H1 (cell line): ENCODE results near the gene ZNF407. TPM values are rescaled to one million over a fixed set of nuclear protein-coding genes. Genes with fewer than 3 reads are reported as not detected.

Source experiments
- CTCF ChIA-PET: fragments of 300-600 bp; sonication (Branson Sonifier 250); formaldehyde crosslinking; loops from one replicate; lab custom pipeline; 2021; ENCODE audit not compliant: partially characterized antibody; lab: Charles Lee
- POLR2A ChIA-PET: fragments of 300-600 bp; sonication (Branson Sonifier 250); formaldehyde crosslinking; loops from one replicate; lab custom pipeline; 2021; ENCODE audit warnings: inconsistent platforms; ENCODE audit not compliant: partially characterized antibody; lab: Charles Lee
- DNase-seq, 2 experiments: peaks; one replicate each; pipeline versions ENCODE4 v3.0.0 to v3.0.0-alpha.2; 2010 to 2022; ENCODE audit warnings: low spot score in 2 of 2, low read depth in 1 of 2, mixed read lengths in 1 of 2
- FAIRE-seq: peaks from 2 replicates; lab custom pipeline; 2011; peaks lifted over from hg19 to GRCh38; lab: Jason Lieb, UNC
- H2AFZ ChIP-seq: 2 replicates; pipeline ENCODE4 v1.8.1; 2012; ENCODE audit warnings: low read length, inconsistent platforms
- H2AK5ac ChIP-seq: 2 replicates; pipeline ENCODE4 v1.6.1; 2013; ENCODE audit warnings: low read depth, low read length
- H2BK120ac ChIP-seq: replicated peaks from 2 replicates; pipeline ENCODE3; 2013; ENCODE audit warnings: low read depth, low read length, inconsistent platforms
- H2BK12ac ChIP-seq: 2 replicates; pipeline ENCODE4 v1.6.1; 2013; ENCODE audit warnings: low read depth, low read length
- H2BK15ac ChIP-seq: 2 replicates; pipeline ENCODE4 v1.6.1; 2013; ENCODE audit warnings: low read length
- H2BK20ac ChIP-seq: 2 replicates; pipeline ENCODE4 v1.6.1; 2013; ENCODE audit warnings: low read length
- H2BK5ac ChIP-seq: 2 replicates; pipeline ENCODE4 v1.6.1; 2013; ENCODE audit warnings: low read depth, low read length
- H3K14ac ChIP-seq: 2 replicates; pipeline ENCODE4 v1.6.1; 2013; ENCODE audit warnings: inconsistent platforms; ENCODE audit not compliant: insufficient read length
- H3K18ac ChIP-seq: 2 replicates; pipeline ENCODE4 v1.6.1; 2013; ENCODE audit warnings: low read length; ENCODE audit errors: extremely low read depth
- H3K23ac ChIP-seq: 2 replicates; pipeline ENCODE4 v1.6.1; 2013; ENCODE audit warnings: inconsistent platforms; ENCODE audit not compliant: insufficient read length
- H3K23me2 ChIP-seq: 2 replicates; pipeline ENCODE4 v1.6.1; 2013; ENCODE audit warnings: low read depth, low read length
- H3K27ac ChIP-seq: 2 replicates; pipeline ENCODE4 v1.6.1; 2011; ENCODE audit warnings: low read depth, low read length, inconsistent platforms
- H3K27me3 ChIP-seq, 4 experiments: replicated peaks in 1 of 4; 1 replicate in 1 of 4; 2 replicates in 3 of 4; pipeline versions ENCODE4 v1.6.1 to v1.8.1; 2011 to 2013; ENCODE audit warnings: low read length in 3 of 4, mild to moderate bottlenecking in 3 of 4, inconsistent platforms in 2 of 4, mixed read lengths in 2 of 4, moderate library complexity in 1 of 4; ENCODE audit not compliant: control insufficient read depth in 3 of 4, insufficient read depth in 3 of 4; ENCODE audit errors: extremely low read depth in 1 of 4
- H3K36me3 ChIP-seq, 4 experiments: 2 replicates each; pipeline versions ENCODE4 v1.6.1 to v1.8.1; 2011 to 2013; ENCODE audit warnings: mild to moderate bottlenecking in 4 of 4, low read length in 3 of 4, moderate library complexity in 2 of 4, control low read depth in 1 of 4, inconsistent platforms in 1 of 4; ENCODE audit not compliant: insufficient read depth in 4 of 4, control insufficient read depth in 2 of 4
- H3K4ac ChIP-seq: replicated peaks from 2 replicates; pipeline ENCODE3; 2013; ENCODE audit warnings: low read length, low read depth, mixed read lengths, inconsistent platforms; ENCODE audit not compliant: insufficient read length
- H3K4me1 ChIP-seq, 4 experiments: replicated peaks in 1 of 4; 1 replicate in 1 of 4; 2 replicates in 3 of 4; pipeline versions ENCODE4 v1.6.1 to v1.8.1; 2011 to 2013; ENCODE audit warnings: low read length in 3 of 4, inconsistent platforms in 2 of 4, mixed read lengths in 1 of 4; ENCODE audit not compliant: insufficient read depth in 4 of 4, control insufficient read depth in 3 of 4
- H3K4me2 ChIP-seq, 2 experiments: 2 replicates each; pipeline versions ENCODE4 v1.6.1 to v1.8.1; 2011 to 2013; ENCODE audit warnings: low read depth in 2 of 2, low read length in 2 of 2, control low read depth in 1 of 2, inconsistent platforms in 1 of 2, mild to moderate bottlenecking in 1 of 2; ENCODE audit not compliant: insufficient read depth in 1 of 2
- H3K4me3 ChIP-seq, 4 experiments: fragments of 200-600, 300-600 bp in 1 of 4; sonication (generic), shearing (Covaris generic), sonication (Bioruptor Twin) in 1 of 4; 2 replicates each; pipeline versions ENCODE4 v1.5.1 to v1.8.1; 2011 to 2016; ENCODE audit warnings: low read length in 4 of 4, low read depth in 3 of 4, control low read depth in 2 of 4, inconsistent platforms in 2 of 4, mild to moderate bottlenecking in 2 of 4, mixed read lengths in 1 of 4, moderate library complexity in 1 of 4; ENCODE audit not compliant: insufficient read depth in 2 of 4; ENCODE audit errors: extremely low read depth in 1 of 4
- H3K56ac ChIP-seq: replicated peaks from 2 replicates; pipeline ENCODE3; 2013; ENCODE audit warnings: low read depth, mild to moderate bottlenecking, mixed read lengths, low read length, inconsistent platforms; ENCODE audit not compliant: insufficient read length
- H3K79me1 ChIP-seq: 2 replicates; pipeline ENCODE4 v1.6.1; 2013; ENCODE audit warnings: low read depth, low read length, control low read depth
- H3K79me2 ChIP-seq, 2 experiments: 2 replicates each; pipeline versions ENCODE4 v1.6.1 to v1.8.1; 2012 to 2013; ENCODE audit warnings: low read length in 2 of 2, mild to moderate bottlenecking in 2 of 2, inconsistent platforms in 1 of 2; ENCODE audit not compliant: insufficient read depth in 2 of 2, control insufficient read depth in 1 of 2
- H3K9ac ChIP-seq, 4 experiments: replicated peaks in 1 of 4; 1 replicate in 1 of 4; 2 replicates in 3 of 4; pipeline versions ENCODE4 v1.6.1 to v1.8.1; 2011 to 2013; ENCODE audit warnings: low read depth in 3 of 4, low read length in 3 of 4, control low read depth in 2 of 4, mild to moderate bottlenecking in 2 of 4, moderate library complexity in 2 of 4, inconsistent platforms in 1 of 4; ENCODE audit errors: extremely low read depth in 1 of 4
- H3K9me3 ChIP-seq, 2 experiments: 2 replicates each; pipeline versions ENCODE4 v1.6.1 to v1.8.1; 2012 to 2013; ENCODE audit warnings: mild to moderate bottlenecking in 2 of 2, moderate library complexity in 2 of 2, control low read depth in 1 of 2, inconsistent platforms in 1 of 2, low read depth in 1 of 2, low read length in 1 of 2, mixed read lengths in 1 of 2; ENCODE audit not compliant: insufficient read depth in 2 of 2
- H4K20me1 ChIP-seq, 2 experiments: replicated peaks in 1 of 2; 2 replicates each; pipeline versions ENCODE3 to v1.8.1; 2011 to 2013; ENCODE audit warnings: inconsistent platforms in 2 of 2, low read length in 2 of 2, mild to moderate bottlenecking in 1 of 2; ENCODE audit not compliant: insufficient read depth in 2 of 2, control insufficient read depth in 1 of 2
- H4K5ac ChIP-seq: 2 replicates; pipeline ENCODE4 v1.6.1; 2013; ENCODE audit warnings: low read length, low read depth, mixed read lengths, inconsistent platforms; ENCODE audit not compliant: insufficient read length
- H4K8ac ChIP-seq: 2 replicates; pipeline ENCODE4 v1.8.0; 2013; ENCODE audit warnings: mild to moderate bottlenecking, moderate library complexity, low read length, inconsistent platforms; ENCODE audit not compliant: insufficient read depth; ENCODE audit errors: extremely low read depth
- H4K91ac ChIP-seq: replicated peaks from 2 replicates; pipeline ENCODE3; 2013; ENCODE audit warnings: low read length, mixed read lengths, inconsistent platforms; ENCODE audit not compliant: insufficient read length
- BCL11A ChIP-seq, 2 experiments: IDR thresholded peaks; one replicate each; pipeline ENCODE4 v1.6.1; 2011; ENCODE audit warnings: low read depth in 2 of 2, low read length in 2 of 2, mild to moderate bottlenecking in 2 of 2
- EGR1 ChIP-seq: IDR thresholded peaks from 2 replicates; pipeline ENCODE4 v1.6.1; 2011; ENCODE audit warnings: low read depth, low read length, borderline replicate concordance
- FOSL1 ChIP-seq: IDR thresholded peaks from 2 replicates; pipeline ENCODE4 v1.6.1; 2011; ENCODE audit warnings: mild to moderate bottlenecking, low read depth, low read length, moderate library complexity; ENCODE audit not compliant: insufficient read depth
- GABPA ChIP-seq: IDR thresholded peaks from 2 replicates; pipeline ENCODE4 v1.6.1; 2011; ENCODE audit warnings: mild to moderate bottlenecking, low read length, moderate library complexity, borderline replicate concordance; ENCODE audit not compliant: insufficient read depth
- GTF2F1 ChIP-seq: IDR thresholded peaks from 2 replicates; pipeline ENCODE4 v1.6.1; 2012; ENCODE audit warnings: low read depth, low read length, improper control_type of control experiment, borderline replicate concordance
- KDM1A ChIP-seq: fragments of 200-600, 300-600 bp; sonication (generic); IDR thresholded peaks from 2 replicates; pipeline ENCODE4 v1.7.1; 2016; ENCODE audit warnings: mild to moderate bottlenecking, low read length, borderline replicate concordance
- RAD21 ChIP-seq, 2 experiments: IDR thresholded peaks in 1 of 2; conservative IDR thresholded peaks in 1 of 2; 2 replicates each; pipeline ENCODE4 v1.6.1; 2011; ENCODE audit warnings: low read depth in 2 of 2, low read length in 2 of 2, improper control_type of control experiment in 1 of 2, inconsistent platforms in 1 of 2, mild to moderate bottlenecking in 1 of 2, moderate library complexity in 1 of 2
- SIRT6 ChIP-seq: IDR thresholded peaks from one replicate; pipeline ENCODE4 v1.7.1; 2012; ENCODE audit warnings: low read length, inconsistent platforms
- TCF12 ChIP-seq: IDR thresholded peaks from 2 replicates; pipeline ENCODE4 v1.6.1; 2011; ENCODE audit warnings: low read depth, mild to moderate bottlenecking, low read length
- TEAD4 ChIP-seq: IDR thresholded peaks from 2 replicates; pipeline ENCODE4 v1.6.1; 2012; ENCODE audit warnings: low read depth, low read length, inconsistent platforms, mixed read lengths
- YY1 ChIP-seq: IDR thresholded peaks from 2 replicates; pipeline ENCODE4 v1.6.1; 2011; ENCODE audit warnings: low read depth, mild to moderate bottlenecking, low read length
- ZNF274 ChIP-seq: IDR thresholded peaks from 2 replicates; pipeline ENCODE4 v1.7.0; 2012; ENCODE audit warnings: low read length, borderline replicate concordance; ENCODE audit errors: extremely low read depth
- WGBS, 2 experiments: shearing (Covaris generic) in 1 of 2; methylation state at CpG; one replicate each; pipeline versions ENCODE4 v1.1.6 to v1.1.7; 2013 to 2015; ENCODE audit warnings: low lambda C conversion rate in 2 of 2, mixed read lengths in 2 of 2, inconsistent platforms in 1 of 2, low coverage in 1 of 2, missing lambda C conversion rate in 1 of 2; ENCODE audit not compliant: insufficient replicate concordance in 2 of 2, insufficient coverage in 1 of 2, insufficient read length in 1 of 2; ENCODE audit errors: extremely low coverage in 1 of 2, missing lambda C conversion rate in 1 of 2; 5-methylcytosine and 5-hydroxymethylcytosine counted together
- polyA plus RNA-seq, 7 experiments: library from polyadenylated mRNA; depleted of rRNA in 3 of 7; stranded (reverse) in 5 of 7; unstranded in 2 of 7; fragments of >200 nt in 5 of 7; fragments of 200-250 nt in 2 of 7; gene quantifications; 1 replicate in 5 of 7; 2 replicates in 1 of 7; 4 replicates in 1 of 7; pipeline versions ENCODE4 v1.2.1 to v1.2.3, GENCODE V29; 2011 to 2013; ENCODE audit warnings: missing spikeins in 2 of 7, mixed read lengths in 2 of 7
- total RNA-seq: library from RNA; stranded (reverse); fragmentation: NEBNext Ultra II Directional; extraction: Animal tissue kit (Norgen Biotek cat#: 25700); gene quantifications from 2 replicates; pipeline ENCODE4 v1.2.1, GENCODE V29; 2021

Gene ZNF407
- total and polyA plus RNA-seq, 2 of the 8 experiments (the other 6 are each of a cell fraction or from before 2014, with no cell fraction given): 1.5 to 6.8 TPM

DNA sequence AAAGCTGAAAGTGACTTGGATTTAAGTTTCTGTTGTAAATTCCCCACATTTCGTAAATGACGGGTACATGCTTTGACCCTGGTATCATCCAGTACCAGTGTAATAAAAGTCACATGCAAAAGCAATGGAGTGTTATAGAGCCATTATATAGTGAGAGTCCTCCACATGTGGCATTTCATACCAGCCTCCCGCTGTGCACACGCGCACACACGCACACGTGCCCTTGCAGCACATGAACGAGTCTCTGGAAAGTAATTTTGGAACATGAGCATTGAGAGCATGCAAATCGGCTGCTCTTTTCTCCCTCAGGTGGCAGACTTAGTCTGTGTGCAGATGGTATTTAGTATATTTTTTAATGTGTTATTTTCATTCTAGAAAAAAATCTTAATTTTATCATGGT, 198.1 kb downstream of the ZNF407 start:
- Histone ChIP-seq H4K5ac (no peak overlapping the region), H2BK12ac (no peak overlapping the region), H2AFZ (no peak overlapping the region), H3K56ac (no peak overlapping the region), H4K20me1 (no peaks in the 10 kb centered on the region), H2BK20ac (no peak overlapping the region), H3K79me2 (no peaks in the 10 kb centered on the region), H3K27me3 (no peaks in the 10 kb centered on the region), H3K79me1 (no peaks in the 10 kb centered on the region), H3K4me1 (peaks cover 0 to 6% (median 4%) of the 10 kb centered on the region in 4 experiments; a peak in 4 of 7 replicates), H2BK5ac (no peak overlapping the region), H3K4me2 (no peak overlapping the region), H3K18ac (no peak overlapping the region), H3K9me3 (no peaks in the 10 kb centered on the region), H3K9ac (no peak overlapping the region), H2BK15ac (no peak overlapping the region; the same call in 1 of the 2 replicates), H3K36me3 (no peaks in the 10 kb centered on the region; a peak in 2 of 8 replicates), H3K4ac (no peak overlapping the region), H3K23ac (no peak overlapping the region), H2BK120ac (no peak overlapping the region), H2AK5ac (no peak overlapping the region), H3K27ac (no peak overlapping the region), H3K23me2 (no peaks in the 10 kb centered on the region), H3K14ac (no peak overlapping the region), H4K8ac (no peak overlapping the region), H4K91ac (no peak overlapping the region), H3K4me3 (no peak overlapping the region)
- POLR2A ChIA-PET: no interaction called here
- no peak for TF ChIP-seq FOSL1
- TF ChIP-seq SIRT6: no peak
- TF ChIP-seq YY1: no peak
- no peak for TF ChIP-seq TCF12
- no peak for TF ChIP-seq TEAD4
- no peak for TF ChIP-seq KDM1A
- no peak for TF ChIP-seq GTF2F1
- no peak for TF ChIP-seq EGR1
- no peak for TF ChIP-seq BCL11A (IDR thresholded peaks at IDR 0.05; ENCODE audit: low read depth in 2 of 2, low read length in 2 of 2)
- no peak for TF ChIP-seq ZNF274
- no peak for TF ChIP-seq GABPA
- TF ChIP-seq RAD21 (IDR thresholded peaks at IDR 0.05 in 1 of 2, conservative IDR thresholded peaks at IDR 0.05 in 1 of 2; ENCODE audit: low read depth in 2 of 2, low read length in 2 of 2): no peak
- no peak for DNase-seq
- WGBS, 2 experiments: 95% methylated on average over 9 of the region's 9 CpGs; no CpG with 5 or more reads in 1 of the 2 experiments
- CTCF ChIA-PET: interaction anchor here (0.6 kb wide), 1 partner anchor 24 kb away, joined by 3 read pairs; no protein-coding TSS in a partner anchor
- no peak for FAIRE-seq
